ENCODE results near the gene CUL9. TPM values are rescaled to one million over a fixed set of nuclear protein-coding genes. Genes with fewer than 3 reads are reported as not detected.
"Not testable (repeated sequence)": the region's sequence is repeated elsewhere in the genome, so short reads cannot be mapped to it uniquely, and the experiment has no call there.

Gene CUL9
- total RNA-seq, result 17.8 and 18.4 TPM in 2 replicates

GRCh38 chr6:43181942-43182860, at the start of gene CUL9:
Gene CUL9, plus strand, starts transcription at chr6:43182196. Its CDS starts 2,115 bp downstream, at chr6:43184311.
- H3K4me3 ChIP-seq (ENCODE audit: low read depth, low read length), result peak within 1 kb of the TSS; percentile 97
- no peak for DNase-seq (ENCODE audit: low read depth)
- TF ChIP-seq CTCF (conservative IDR thresholded peaks at IDR 0.05; ENCODE audit: low read depth, low read length), result no peak

- no peak for TF ChIP-seq CTCF (conservative IDR thresholded peaks at IDR 0.05; ENCODE audit: low read depth, low read length)
- no peak overlapping the region for H3K4me3 ChIP-seq (ENCODE audit: low read depth, low read length)
- DNase-seq (ENCODE audit: low read depth), result no peak
Observed at GRCh38 chr6:43138267-43138666, 43.7 kb upstream of the CUL9 start.

- not testable (repeated sequence) for H3K4me3 ChIP-seq (ENCODE audit: low read depth, low read length); DNase-seq (ENCODE audit: low read depth)
Observed at GRCh38 chr6:43139973-43140372, 42.0 kb upstream of the CUL9 start.

- no peak for TF ChIP-seq CTCF (conservative IDR thresholded peaks at IDR 0.05; ENCODE audit: low read depth, low read length)
- H3K4me3 ChIP-seq (ENCODE audit: low read depth, low read length), result no peak overlapping the region
- DNase-seq (ENCODE audit: low read depth), result no peak
Observed at GRCh38 chr6:43141644-43142043, 40.4 kb upstream of the CUL9 start.

GRCh38 chr6:43142101-43142500, 39.9 kb upstream of the CUL9 start:
- no peak for TF ChIP-seq CTCF (conservative IDR thresholded peaks at IDR 0.05; ENCODE audit: low read depth, low read length)
- no peak overlapping the region for H3K4me3 ChIP-seq (ENCODE audit: low read depth, low read length)
- no peak for DNase-seq (ENCODE audit: low read depth)

GRCh38 chr6:43143235-43144128, 38.5 kb upstream of the CUL9 start:
- no peak for DNase-seq (ENCODE audit: low read depth)
- H3K4me3 ChIP-seq (ENCODE audit: low read depth, low read length), result no peak overlapping the region
- TF ChIP-seq CTCF (conservative IDR thresholded peaks at IDR 0.05; ENCODE audit: low read depth, low read length), result peak; percentile 91

GRCh38 chr6:43144879-43145278, 37.1 kb upstream of the CUL9 start:
- no peak overlapping the region for H3K4me3 ChIP-seq (ENCODE audit: low read depth, low read length)
- no peak for DNase-seq (ENCODE audit: low read depth)
- TF ChIP-seq CTCF (conservative IDR thresholded peaks at IDR 0.05; ENCODE audit: low read depth, low read length), result no peak

Measured in epithelial cell of proximal tubule (primary cell).